ENCODE data around the gene CDH24.

Gene CDH24

GRCh38 chr14:23040100-23040499 is 17.2 kb downstream of the CDH24 start:
- CTCF ChIA-PET = interaction anchor here (0.7 to 1.2 kb wide), 5 partner anchors 10 to 54 kb away, joined by 3 to 6 read pairs (median 4); no protein-coding TSS in a partner anchor
- H3K4me3 Mint-ChIP-seq = no peak overlapping the region
- H3K27me3 Mint-ChIP-seq = peaks cover 31% of the 10 kb centered on the region
- H3K27ac Mint-ChIP-seq = no peak overlapping the region
- no peaks in the 10 kb centered on the region for H3K9me3 Mint-ChIP-seq
- peaks cover 13% of the 10 kb centered on the region for H3K4me1 Mint-ChIP-seq
- no peak for DNase-seq
- peaks cover 2% of the 10 kb centered on the region for H3K36me3 Mint-ChIP-seq

GRCh38 chr14:23035303-23036144 is 21.8 kb downstream of the CDH24 start:
- H3K4me1 Mint-ChIP-seq = peaks cover 39% of the 10 kb centered on the region
- peak overlapping the region; percentile 71 for H3K4me3 Mint-ChIP-seq
- CTCF ChIA-PET = interaction anchor here (0.6 to 1.5 kb wide), 2 partner anchors 14 to 241 kb away, joined by 3 read pairs; no protein-coding TSS in a partner anchor
- H3K36me3 Mint-ChIP-seq = peaks cover 25% of the 10 kb centered on the region
- H3K27ac Mint-ChIP-seq = peak overlapping the region; percentile 95
- no peaks in the 10 kb centered on the region for H3K9me3 Mint-ChIP-seq
- no peak for DNase-seq
- peaks cover 5% of the 10 kb centered on the region for H3K27me3 Mint-ChIP-seq

GRCh38 chr14:23034498-23035302 is 22.6 kb downstream of the CDH24 start, which contains the start of gene PSMB5:
Gene PSMB5, minus strand, starts transcription at chr14:23034900. Its CDS starts 19 bp downstream, at chr14:23034881.
- Mint-ChIP-seq H3K4me1 (peaks cover 39% of the 10 kb centered on the region), H3K4me3 (peak within 1 kb of the TSS; percentile 71), H3K36me3 (peaks cover 25% of the 10 kb centered on the region), H3K27me3 (peaks cover 5% of the 10 kb centered on the region), H3K9me3 (no peaks in the 10 kb centered on the region), H3K27ac (peak within 1 kb of the TSS; percentile 95)
- peak; percentile 93 for DNase-seq
- CTCF ChIA-PET = interaction anchor here (0.6 to 1.1 kb wide), 2 partner anchors 27 to 242 kb away, joined by 3 read pairs; no protein-coding TSS in a partner anchor

DNA sequence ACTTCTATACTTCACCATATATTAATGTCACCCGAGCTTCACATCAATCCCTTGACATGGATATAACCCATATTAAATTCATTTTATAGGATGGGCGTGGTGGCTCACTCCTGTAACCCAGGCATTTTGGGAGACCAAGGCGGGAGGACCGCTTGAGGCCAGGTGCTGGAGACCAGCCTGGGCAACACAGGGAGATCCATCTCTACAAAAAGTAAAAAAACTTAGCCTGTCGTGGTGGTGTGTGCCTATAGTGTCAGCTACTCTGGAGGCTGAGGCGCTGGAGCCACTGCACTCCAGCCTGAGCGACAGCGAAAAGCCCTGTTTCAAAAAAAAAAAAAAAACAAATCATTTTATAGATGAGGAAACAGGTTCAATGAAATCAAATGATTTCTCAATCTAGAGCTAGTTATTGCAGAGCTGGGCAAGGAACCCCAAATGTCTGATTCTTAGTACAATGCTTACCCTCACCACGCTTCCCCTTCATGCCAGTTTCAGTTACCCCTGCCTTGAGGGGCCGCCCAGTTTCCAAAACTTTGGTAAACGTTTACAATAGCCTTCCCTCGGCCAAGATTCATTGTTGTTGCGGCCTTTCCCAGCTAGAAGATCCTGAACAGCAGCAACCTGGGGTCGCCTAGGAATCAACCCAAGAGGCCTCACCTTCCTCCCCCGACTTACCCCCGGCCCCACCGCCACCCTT is 23.4 kb downstream of the CDH24 start:
- CTCF ChIA-PET = interaction anchor here (0.6 to 1.5 kb wide), 6 partner anchors 13 to 81 kb away, joined by 3 to 6 read pairs (median 4); no protein-coding TSS in a partner anchor
- no peaks in the 10 kb centered on the region for H3K27me3 Mint-ChIP-seq
- peaks cover 30% of the 10 kb centered on the region for H3K36me3 Mint-ChIP-seq
- H3K4me1 Mint-ChIP-seq = peaks cover 46% of the 10 kb centered on the region
- H3K9me3 Mint-ChIP-seq = no peaks in the 10 kb centered on the region
- H3K27ac Mint-ChIP-seq = peak overlapping the region; percentile 95
- no peak for DNase-seq
- H3K4me3 Mint-ChIP-seq = peak overlapping the region; percentile 71

GRCh38 chr14:23033251-23033727 is 24.0 kb downstream of the CDH24 start:
- Mint-ChIP-seq H3K9me3 (no peaks in the 10 kb centered on the region), H3K27ac (peak overlapping the region; percentile 95), H3K27me3 (no peaks in the 10 kb centered on the region), H3K36me3 (peaks cover 34% of the 10 kb centered on the region), H3K4me1 (peaks cover 51% of the 10 kb centered on the region), H3K4me3 (peak overlapping the region; percentile 71)
- CTCF ChIA-PET = interaction anchor here (0.6 to 1.5 kb wide), 6 partner anchors 13 to 80 kb away, joined by 3 to 6 read pairs (median 4); no protein-coding TSS in a partner anchor
- DNase-seq = no peak

DNA sequence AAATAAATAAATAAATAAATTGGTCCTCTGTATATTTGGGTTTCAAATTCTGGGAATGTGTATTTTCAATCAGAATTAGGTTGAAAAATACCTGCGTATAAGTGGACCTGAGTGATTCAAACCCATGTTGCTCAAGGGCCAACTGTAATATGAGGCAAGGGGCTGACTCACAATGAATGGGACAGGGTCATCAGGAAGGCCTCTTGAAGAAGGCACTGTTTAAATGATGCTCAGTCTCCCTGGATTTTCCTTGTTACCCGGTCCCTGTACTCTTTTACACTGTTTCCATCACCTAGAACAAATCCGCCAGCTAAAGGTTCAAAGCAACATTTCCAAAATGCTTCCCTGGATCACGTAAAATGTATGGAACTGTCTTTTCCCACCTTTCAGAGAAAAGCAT is 26.4 kb downstream of the CDH24 start:
- no peak for DNase-seq
- Mint-ChIP-seq H3K27me3 (no peaks in the 10 kb centered on the region), H3K4me1 (peaks cover 54% of the 10 kb centered on the region), H3K4me3 (no peak overlapping the region), H3K9me3 (no peaks in the 10 kb centered on the region), H3K27ac (no peak overlapping the region), H3K36me3 (peaks cover 43% of the 10 kb centered on the region)
- CTCF ChIA-PET = interaction anchor here (0.9 kb wide), 1 partner anchor 9 kb away, joined by 5 read pairs; no protein-coding TSS in a partner anchor

DNA sequence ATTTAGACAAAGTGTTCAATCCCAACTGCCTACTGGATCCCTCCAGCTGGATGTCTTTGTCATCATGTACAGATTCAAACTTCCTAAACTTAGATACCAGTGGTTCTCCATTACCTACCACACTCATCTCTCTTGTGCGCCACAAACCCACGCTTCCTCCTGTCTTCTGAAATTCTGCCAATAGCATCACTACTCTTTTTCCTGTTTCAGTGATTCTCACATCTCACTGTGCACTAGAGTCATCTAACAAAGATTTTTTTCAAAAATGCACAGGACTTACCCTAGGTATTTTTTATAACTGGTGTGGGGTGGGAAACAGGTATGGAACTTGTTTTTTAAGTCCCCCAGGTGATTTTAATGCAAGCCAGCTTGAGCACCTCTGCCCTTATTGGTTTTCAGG is 28.5 kb downstream of the CDH24 start:
- no peaks in the 10 kb centered on the region for H3K27me3 Mint-ChIP-seq
- peak; percentile 25 for DNase-seq
- peaks cover 56% of the 10 kb centered on the region for H3K36me3 Mint-ChIP-seq
- peak overlapping the region; percentile 57 for H3K27ac Mint-ChIP-seq
- H3K4me3 Mint-ChIP-seq = no peak overlapping the region
- H3K9me3 Mint-ChIP-seq = no peaks in the 10 kb centered on the region
- H3K4me1 Mint-ChIP-seq = peaks cover 57% of the 10 kb centered on the region
- CTCF ChIA-PET = interaction anchor here (1.0 to 2.1 kb wide), 7 partner anchors 8 to 99 kb away, joined by 3 to 5 read pairs (median 3); no protein-coding TSS in a partner anchor

DNA sequence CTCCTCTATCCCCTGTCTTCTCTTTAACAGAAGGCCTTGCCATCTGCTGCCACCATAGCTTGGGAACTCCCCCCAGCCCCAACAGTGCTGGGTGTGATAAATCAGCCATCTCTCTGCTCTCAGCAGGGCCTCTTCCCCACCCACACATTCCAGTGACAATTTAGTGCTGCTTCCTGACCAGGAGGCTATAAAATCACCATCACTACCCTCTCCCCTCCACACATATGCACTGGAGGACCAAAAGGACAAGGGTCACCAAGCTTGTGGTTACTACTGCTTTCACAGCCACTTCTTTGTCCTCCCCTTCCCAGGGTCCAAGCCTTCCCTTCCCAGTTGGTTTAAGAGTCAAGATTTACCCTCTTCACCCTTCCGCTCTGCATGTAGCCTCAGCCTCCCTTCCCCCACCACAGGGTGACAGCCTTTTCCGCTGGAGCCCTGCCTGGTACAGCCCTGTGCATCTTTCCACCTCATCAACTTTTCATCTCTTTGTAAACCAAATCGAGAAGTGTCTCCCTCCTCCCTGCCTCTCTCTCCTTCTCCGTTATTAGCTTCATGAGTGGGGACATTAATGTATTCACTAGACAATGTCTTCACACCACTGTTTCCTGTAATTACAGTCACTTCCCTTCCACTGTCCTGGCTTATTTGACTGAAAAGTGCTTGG is 32.0 kb downstream of the CDH24 start:
- no peaks in the 10 kb centered on the region for H3K27me3 Mint-ChIP-seq
- CTCF ChIA-PET = interaction anchor here (1.3 to 1.7 kb wide), 4 partner anchors 12 to 96 kb away, joined by 3 to 10 read pairs (median 4); partner anchors contain the start of gene PRMT5
- H3K4me3 Mint-ChIP-seq = no peak overlapping the region
- peak overlapping the region; percentile 56 for H3K27ac Mint-ChIP-seq
- H3K9me3 Mint-ChIP-seq = no peaks in the 10 kb centered on the region
- H3K4me1 Mint-ChIP-seq = peaks cover 67% of the 10 kb centered on the region
- DNase-seq = no peak
- H3K36me3 Mint-ChIP-seq = peaks cover 49% of the 10 kb centered on the region

DNA sequence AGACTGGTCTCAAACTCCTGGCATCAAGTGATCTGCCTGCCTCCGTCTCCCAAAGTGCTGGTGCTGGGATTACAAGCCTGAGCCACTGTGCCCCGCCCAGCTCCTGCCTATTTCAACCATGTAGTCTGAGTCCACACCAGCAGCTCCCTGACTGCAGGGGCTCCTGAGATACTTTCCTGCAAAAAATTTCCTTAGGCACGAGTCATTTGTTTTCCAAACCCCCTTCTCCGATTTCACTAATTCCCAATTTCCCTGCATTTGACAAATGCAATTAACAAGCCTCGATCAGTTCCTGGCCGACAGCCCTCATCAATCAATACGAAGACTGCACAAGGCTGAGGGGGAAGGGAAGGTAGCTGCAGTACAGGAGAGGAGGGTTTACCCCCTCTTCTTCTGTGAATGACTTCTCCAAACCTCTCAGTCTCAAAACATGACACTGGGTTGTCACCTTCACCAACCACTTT is 32.7 kb downstream of the CDH24 start:
- H3K27me3 Mint-ChIP-seq = no peaks in the 10 kb centered on the region
- H3K27ac Mint-ChIP-seq = peak overlapping the region; percentile 56
- H3K4me3 Mint-ChIP-seq = no peak overlapping the region
- H3K36me3 Mint-ChIP-seq = peaks cover 49% of the 10 kb centered on the region
- peaks cover 70% of the 10 kb centered on the region for H3K4me1 Mint-ChIP-seq
- no peak for DNase-seq
- CTCF ChIA-PET = interaction anchor here (0.7 to 2.7 kb wide), 7 partner anchors 12 to 95 kb away, joined by 4 to 10 read pairs (median 4); partner anchors contain the start of gene PRMT5
- H3K9me3 Mint-ChIP-seq = no peaks in the 10 kb centered on the region

DNA sequence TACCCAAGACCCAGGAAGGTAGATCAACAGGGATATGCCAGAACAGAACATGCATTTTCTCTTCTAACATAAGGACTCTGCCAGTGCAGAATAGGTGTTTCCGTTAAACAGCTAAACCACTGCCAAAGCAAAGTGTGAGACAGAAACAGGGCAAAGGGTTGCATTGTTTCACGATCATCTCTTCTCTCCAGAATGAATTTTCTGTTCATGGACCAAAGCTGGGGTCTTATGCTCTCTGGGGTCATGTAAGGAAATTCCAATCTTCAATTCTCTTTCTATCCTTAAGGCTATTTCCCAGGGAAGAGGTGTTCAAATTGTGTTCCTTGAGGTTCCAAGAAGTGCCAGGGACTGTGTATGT is 33.5 kb downstream of the CDH24 start:
- Mint-ChIP-seq H3K4me3 (no peak overlapping the region), H3K27me3 (no peaks in the 10 kb centered on the region)

DNA sequence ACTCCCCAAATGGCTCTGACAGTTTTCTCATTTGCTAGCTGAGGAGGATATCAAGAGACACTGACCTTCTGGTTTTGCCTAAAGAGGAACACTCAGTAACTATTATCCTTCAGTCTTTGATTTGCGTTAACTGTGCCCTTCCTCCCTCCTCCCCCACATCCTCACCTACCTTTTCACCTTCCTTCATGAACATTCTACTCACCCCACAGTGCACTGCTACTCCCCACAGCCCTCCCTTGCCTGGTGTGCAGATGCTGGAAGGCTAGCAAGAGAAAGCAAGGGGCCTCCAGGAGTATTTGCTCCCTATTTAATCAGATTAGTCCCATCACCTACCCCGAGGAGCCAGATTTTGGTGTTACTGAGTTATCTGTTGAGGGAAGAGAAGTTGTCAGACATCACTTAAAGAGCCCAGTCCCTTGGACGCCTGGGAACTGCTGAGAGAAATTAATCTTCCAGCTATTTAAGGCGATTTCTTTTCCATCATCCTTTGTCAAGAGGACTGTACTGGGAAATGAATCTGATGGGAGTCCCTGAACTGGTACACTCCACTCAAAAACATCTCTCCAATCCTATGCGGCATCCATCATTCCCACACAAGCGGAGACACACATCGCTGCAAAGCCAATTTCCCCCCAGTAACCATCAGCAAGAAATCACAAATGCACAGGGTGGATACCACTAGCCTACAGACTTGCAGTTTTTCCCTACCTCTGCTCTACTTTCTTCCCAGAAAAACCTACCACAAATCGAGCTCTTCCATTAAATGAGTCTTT is 34.1 kb downstream of the CDH24 start:
- H3K36me3 Mint-ChIP-seq = peaks cover 39% of the 10 kb centered on the region
- H3K27ac Mint-ChIP-seq = no peak overlapping the region
- peaks cover 57% of the 10 kb centered on the region for H3K4me1 Mint-ChIP-seq
- CTCF ChIA-PET = interaction anchor here (0.8 to 2.7 kb wide), 5 partner anchors 16 to 50 kb away, joined by 3 to 9 read pairs (median 4); no protein-coding TSS in a partner anchor
- no peak for DNase-seq
- H3K4me3 Mint-ChIP-seq = no peak overlapping the region
- H3K27me3 Mint-ChIP-seq = no peaks in the 10 kb centered on the region
- no peaks in the 10 kb centered on the region for H3K9me3 Mint-ChIP-seq

More for the DNA sequence above, 33.5 kb downstream of the CDH24 start:
- Mint-ChIP-seq H3K27ac (no peak overlapping the region), H3K9me3 (no peaks in the 10 kb centered on the region), H3K4me1 (peaks cover 61% of the 10 kb centered on the region), H3K36me3 (peaks cover 41% of the 10 kb centered on the region)
- DNase-seq = no peak
- CTCF ChIA-PET = interaction anchor here (0.8 to 2.7 kb wide), 6 partner anchors 15 to 51 kb away, joined by 3 to 10 read pairs (median 5); no protein-coding TSS in a partner anchor

DNA sequence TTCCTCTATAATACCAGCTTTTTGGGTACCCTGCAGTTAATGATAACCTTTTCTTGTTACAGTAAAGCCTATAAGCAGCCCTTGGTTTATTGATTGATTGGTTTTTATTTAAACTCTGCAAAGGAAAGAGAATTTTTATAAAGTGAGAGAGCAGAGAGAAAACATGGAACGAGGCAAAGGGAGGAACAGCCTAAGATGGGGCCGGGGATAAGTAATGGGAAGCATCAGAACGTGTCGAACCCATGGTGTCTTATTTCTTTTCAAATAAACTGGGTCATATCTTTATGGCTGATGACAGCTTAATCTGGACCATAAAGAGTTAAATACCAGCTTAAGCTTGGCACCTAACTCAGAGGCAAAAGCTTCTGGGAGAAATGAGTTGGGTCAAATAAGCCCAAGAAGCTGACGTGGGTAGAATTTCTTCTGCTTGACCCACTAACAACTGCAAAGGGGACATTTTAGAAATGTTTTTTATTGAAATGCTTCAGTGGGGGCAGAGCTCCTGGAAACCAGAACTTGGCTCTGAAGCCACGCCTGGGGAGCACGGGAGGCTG is 35.4 kb downstream of the CDH24 start:
- no peak overlapping the region for H3K4me3 Mint-ChIP-seq
- no peaks in the 10 kb centered on the region for H3K9me3 Mint-ChIP-seq
- peaks cover 50% of the 10 kb centered on the region for H3K4me1 Mint-ChIP-seq
- CTCF ChIA-PET = interaction anchor here (0.9 to 2.7 kb wide), 6 partner anchors 9 to 49 kb away, joined by 3 to 15 read pairs (median 5); no protein-coding TSS in a partner anchor
- H3K36me3 Mint-ChIP-seq = peaks cover 35% of the 10 kb centered on the region
- peak overlapping the region; percentile 76 for H3K27ac Mint-ChIP-seq
- no peaks in the 10 kb centered on the region for H3K27me3 Mint-ChIP-seq
- no peak for DNase-seq

All from activated naive CD4-positive, alpha-beta T cell treated with anti-CD3 and anti-CD28 coated beads, Interleukin-2, amount 10 ng/mL, durations not matched to agents 7 days and 5 days (primary cell).